Breast epithelium (tissue), 4 donors: ENCODE data around the gene ZNF496. TPM values are rescaled to one million over a fixed set of nuclear protein-coding genes. Genes with fewer than 3 reads are reported as not detected.
"Not testable (repeated sequence)": the region's sequence is repeated elsewhere in the genome, so short reads cannot be mapped to it uniquely, and the experiment has no call there.

ENCODE experiments used
- DNase-seq, 2 donors: peaks; one replicate each; pipeline ENCODE4 v3.0.0-alpha.2; 2019; ENCODE audit warnings: low spot score in 2 of 2
- H3K27ac ChIP-seq, 2 donors: fragments of 200-600 bp; sonication (generic) in 1 of 2; one replicate each; pipeline ENCODE4 v1.5.1; 2016 to 2019; ENCODE audit warnings: mild to moderate bottlenecking in 1 of 2
- H3K27me3 ChIP-seq, 2 donors: fragments of 200-600 bp; sonication (generic) in 1 of 2; one replicate each; pipeline versions ENCODE4 v1.5.1 to v1.6.0; 2017 to 2019; ENCODE audit warnings: control low read depth in 1 of 2, mild to moderate bottlenecking in 1 of 2
- H3K36me3 ChIP-seq: fragments of 200-600 bp; one replicate; pipeline ENCODE4 v1.5.1; 2019
- H3K4me1 ChIP-seq, 2 donors: fragments of 200-600 bp; sonication (generic); one replicate each; pipeline ENCODE4 v1.5.1; 2016 to 2019; ENCODE audit warnings: control low read depth in 1 of 2
- H3K4me3 ChIP-seq, 3 donors: fragments of 200-600 bp; sonication (generic); 1 replicate in 2 of 3; 2 replicates in 1 of 3; pipeline ENCODE4 v1.5.1; 2016 to 2019; ENCODE audit warnings: mild to moderate bottlenecking in 3 of 3, moderate library complexity in 2 of 3
- H3K9me3 ChIP-seq, 2 donors: fragments of 200-600 bp; sonication (generic) in 1 of 2; one replicate each; pipeline ENCODE4 v1.5.1; 2016 to 2019; ENCODE audit warnings: control low read depth in 1 of 2
- POLR2A ChIP-seq: fragments of 450-650 bp; IDR thresholded peaks from one replicate; pipeline ENCODE4 v1.6.1; 2016; ENCODE audit warnings: antibody characterized with exemption, mild to moderate bottlenecking, moderate library complexity
- POLR2AphosphoS5 ChIP-seq, 3 donors: sonication (generic); formaldehyde crosslinking; IDR thresholded peaks; one replicate each; pipeline ENCODE4 v1.6.1; 2017; ENCODE audit warnings: antibody characterized with exemption in 3 of 3
- intact Hi-C: fragments of 100-400 bp; cut with DNase I; formaldehyde crosslinking; loops from one replicate; pipeline ENCODE4 v1.15.1; 2023; ENCODE audit warnings: low total_unique reads
- total RNA-seq, 3 donors: library from RNA; depleted of rRNA; stranded (reverse); fragments of >200 nt; gene quantifications; one replicate each; pipeline ENCODE4 v1.1.0, GENCODE V29; 2016
- TF ChIP-seq, protein P1 (sequence below), 3 donors: fragments of 450-650 bp; IDR thresholded peaks; one replicate each; pipeline ENCODE4 v1.5.1; 2016 to 2017; ENCODE audit warnings: antibody characterized with exemption in 3 of 3, mild to moderate bottlenecking in 3 of 3, moderate library complexity in 3 of 3

Gene ZNF496
- total RNA-seq, 3 donors from 2014 or later = 29.4 to 39.4 (median 31.1) TPM

DNA sequence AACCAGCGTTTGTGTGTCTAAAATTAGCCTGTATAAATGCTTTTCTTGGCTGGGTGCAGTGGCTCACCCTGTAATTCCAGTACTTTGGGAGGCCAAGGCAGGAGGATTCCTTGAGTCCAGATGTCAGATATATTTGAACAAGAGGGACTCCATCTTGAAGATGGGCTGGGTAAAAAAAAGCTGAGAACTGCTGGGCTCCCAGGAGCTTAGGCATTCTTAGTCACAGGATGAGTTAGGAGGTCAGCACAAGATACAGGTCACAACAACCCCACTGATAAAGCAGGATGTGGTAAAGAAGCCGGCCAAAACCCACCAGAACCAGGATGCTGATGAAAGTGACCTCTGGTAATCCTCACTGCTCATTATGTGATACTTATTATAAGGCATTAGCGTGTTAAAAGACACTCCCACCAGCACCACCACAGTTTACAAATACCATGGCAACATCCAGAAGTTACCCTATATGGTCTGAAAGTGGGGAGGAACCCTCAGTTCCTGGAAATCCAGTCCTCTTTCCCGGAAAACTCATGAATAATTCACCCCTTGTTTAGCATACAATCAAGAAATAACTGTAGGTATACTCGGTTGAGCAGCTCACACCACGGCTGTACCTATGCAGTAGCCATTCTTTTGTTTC, 36.2 kb upstream of the ZNF496 start:
- intact Hi-C loops = no loop called here
- Histone ChIP-seq H3K27ac (no peak overlapping the region), H3K9me3 (peaks cover 0 to 7% of the 10 kb centered on the region in 2 donors), H3K36me3 (no peaks in the 10 kb centered on the region), H3K4me3 (no peak overlapping the region), H3K27me3 (no peaks in the 10 kb centered on the region), H3K4me1 (no peaks in the 10 kb centered on the region)
- no peak for DNase-seq
- TF ChIP-seq, protein P1, sequence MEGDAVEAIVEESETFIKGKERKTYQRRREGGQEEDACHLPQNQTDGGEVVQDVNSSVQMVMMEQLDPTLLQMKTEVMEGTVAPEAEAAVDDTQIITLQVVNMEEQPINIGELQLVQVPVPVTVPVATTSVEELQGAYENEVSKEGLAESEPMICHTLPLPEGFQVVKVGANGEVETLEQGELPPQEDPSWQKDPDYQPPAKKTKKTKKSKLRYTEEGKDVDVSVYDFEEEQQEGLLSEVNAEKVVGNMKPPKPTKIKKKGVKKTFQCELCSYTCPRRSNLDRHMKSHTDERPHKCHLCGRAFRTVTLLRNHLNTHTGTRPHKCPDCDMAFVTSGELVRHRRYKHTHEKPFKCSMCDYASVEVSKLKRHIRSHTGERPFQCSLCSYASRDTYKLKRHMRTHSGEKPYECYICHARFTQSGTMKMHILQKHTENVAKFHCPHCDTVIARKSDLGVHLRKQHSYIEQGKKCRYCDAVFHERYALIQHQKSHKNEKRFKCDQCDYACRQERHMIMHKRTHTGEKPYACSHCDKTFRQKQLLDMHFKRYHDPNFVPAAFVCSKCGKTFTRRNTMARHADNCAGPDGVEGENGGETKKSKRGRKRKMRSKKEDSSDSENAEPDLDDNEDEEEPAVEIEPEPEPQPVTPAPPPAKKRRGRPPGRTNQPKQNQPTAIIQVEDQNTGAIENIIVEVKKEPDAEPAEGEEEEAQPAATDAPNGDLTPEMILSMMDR (IDR thresholded peaks at IDR 0.05) = no peak
- TF ChIP-seq POLR2AphosphoS5 (IDR thresholded peaks at IDR 0.05) (no peak), POLR2A (no peak)

DNA sequence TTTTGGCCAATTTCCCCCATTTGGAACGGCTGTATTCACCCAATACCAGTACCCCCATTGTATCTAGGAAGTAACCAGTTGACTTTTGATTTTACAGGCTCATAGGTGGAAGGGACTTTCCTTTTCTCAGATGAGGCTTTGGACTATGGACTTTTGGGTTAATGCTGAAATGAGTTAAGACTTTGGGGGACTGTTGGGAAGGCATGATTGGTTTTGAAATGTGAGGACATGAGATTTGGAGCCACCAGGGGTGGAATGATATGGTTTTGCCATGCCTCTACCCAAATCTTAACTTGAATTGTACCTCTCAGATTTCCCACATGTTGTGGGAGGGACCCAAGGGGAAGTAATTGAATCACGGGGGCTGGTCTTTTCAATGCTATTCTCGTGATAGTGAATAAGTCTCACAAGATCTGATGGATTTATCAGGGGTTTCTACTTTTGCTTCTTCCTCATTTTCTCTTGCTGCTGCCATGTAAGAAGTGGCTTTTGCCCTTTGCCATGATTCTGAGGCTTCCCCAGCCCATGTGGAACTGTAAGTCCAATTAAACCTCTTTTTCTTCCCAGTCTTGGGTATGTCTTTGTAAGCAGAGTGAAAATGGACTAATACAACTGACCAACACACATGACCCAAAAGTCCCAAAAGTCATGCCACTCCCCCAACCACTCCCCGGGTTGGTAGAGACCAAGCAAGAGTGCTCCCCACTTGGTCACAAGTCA, 35.4 kb upstream of the ZNF496 start:
- Histone ChIP-seq H3K4me3 (no peak overlapping the region), H3K4me1 (no peaks in the 10 kb centered on the region), H3K36me3 (no peaks in the 10 kb centered on the region), H3K27me3 (no peaks in the 10 kb centered on the region), H3K27ac (no peak overlapping the region), H3K9me3 (peaks cover 0 to 7% of the 10 kb centered on the region in 2 donors)
- no peak for TF ChIP-seq POLR2A
- TF ChIP-seq POLR2AphosphoS5 (IDR thresholded peaks at IDR 0.05) = no peak
- TF ChIP-seq, protein P1 (IDR thresholded peaks at IDR 0.05) = no peak
- intact Hi-C loops = no loop called here
- DNase-seq = no peak

DNA sequence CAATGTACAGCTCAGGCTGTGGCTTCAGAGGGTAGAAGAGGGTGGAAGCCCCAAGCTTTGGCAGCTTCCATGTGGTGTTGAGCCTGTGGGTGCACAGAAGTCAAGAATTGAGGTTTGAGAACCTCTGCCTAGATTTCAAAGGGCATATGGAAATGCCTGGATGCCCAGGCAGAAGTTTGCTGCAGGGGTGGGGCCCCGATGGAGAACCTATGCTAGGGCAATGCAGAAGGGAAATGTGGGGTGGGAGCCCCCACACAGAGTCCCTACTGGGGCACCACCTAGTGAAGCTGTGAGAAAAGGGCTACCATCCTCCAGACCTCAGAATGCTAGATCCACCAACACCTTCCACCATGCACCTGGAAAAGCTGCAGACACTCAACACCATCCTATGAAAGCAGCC, 34.7 kb upstream of the ZNF496 start:
- intact Hi-C loops, H3K27me3 ChIP-seq, DNase-seq: not testable (repeated sequence)

DNA sequence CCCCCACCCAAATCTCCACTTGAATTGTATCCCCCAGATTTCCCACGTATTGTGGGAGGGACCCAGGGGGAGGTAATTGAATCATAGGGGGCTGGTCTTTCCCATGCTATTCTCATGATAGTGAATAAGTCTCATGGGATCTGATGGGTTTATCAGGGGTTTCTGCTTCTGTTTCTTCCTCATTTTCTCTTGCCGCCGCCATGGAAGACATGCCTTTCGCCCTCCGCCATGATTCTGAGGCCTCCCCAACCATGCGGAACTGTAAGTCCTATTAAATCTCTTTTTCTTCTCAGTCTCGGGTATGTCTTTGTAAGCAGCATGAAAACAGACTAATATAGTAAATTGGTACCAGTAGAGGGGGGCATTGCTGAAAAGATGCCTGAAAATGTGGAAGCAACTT, 33.4 kb upstream of the ZNF496 start:
- DNase-seq = no peak
- Histone ChIP-seq H3K36me3 (no peaks in the 10 kb centered on the region), H3K9me3 (peaks cover 0 to 7% of the 10 kb centered on the region in 2 donors), H3K27me3 (no peaks in the 10 kb centered on the region), H3K4me1 (no peaks in the 10 kb centered on the region), H3K4me3 (no peak overlapping the region), H3K27ac (no peak overlapping the region)
- TF ChIP-seq, protein P1 (IDR thresholded peaks at IDR 0.05) = no peak
- TF ChIP-seq POLR2AphosphoS5 (IDR thresholded peaks at IDR 0.05) (no peak), POLR2A (no peak)
- intact Hi-C loops = no loop called here

More for the DNA sequence above, 34.7 kb upstream of the ZNF496 start:
- not testable (repeated sequence) for H3K4me3 ChIP-seq, H3K4me1 ChIP-seq, H3K9me3 ChIP-seq, H3K27ac ChIP-seq, H3K36me3 ChIP-seq

DNA sequence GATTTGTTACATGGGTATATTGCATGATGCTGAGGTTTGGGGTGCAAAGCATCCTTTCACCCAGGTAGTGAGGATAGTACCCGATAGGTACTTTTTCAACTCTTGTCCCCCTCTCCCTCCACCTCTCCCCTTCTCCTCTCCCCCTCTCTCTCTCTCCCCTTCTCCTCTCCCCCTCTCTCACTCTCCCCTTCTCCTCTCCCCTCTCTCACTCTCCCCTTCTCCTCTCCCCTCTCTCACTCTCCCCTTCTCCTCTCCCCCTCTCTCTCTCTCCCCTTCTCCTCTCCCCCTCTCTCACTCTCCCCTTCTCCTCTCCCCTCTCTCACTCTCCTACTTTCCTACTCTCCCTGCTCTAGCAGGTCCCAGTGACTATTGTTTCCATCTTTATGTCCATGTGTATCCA, 31.3 kb upstream of the ZNF496 start:
- H3K27me3 ChIP-seq, DNase-seq, H3K27ac ChIP-seq, H3K9me3 ChIP-seq, H3K4me3 ChIP-seq, H3K4me1 ChIP-seq, intact Hi-C loops, H3K36me3 ChIP-seq: not testable (repeated sequence)

DNA sequence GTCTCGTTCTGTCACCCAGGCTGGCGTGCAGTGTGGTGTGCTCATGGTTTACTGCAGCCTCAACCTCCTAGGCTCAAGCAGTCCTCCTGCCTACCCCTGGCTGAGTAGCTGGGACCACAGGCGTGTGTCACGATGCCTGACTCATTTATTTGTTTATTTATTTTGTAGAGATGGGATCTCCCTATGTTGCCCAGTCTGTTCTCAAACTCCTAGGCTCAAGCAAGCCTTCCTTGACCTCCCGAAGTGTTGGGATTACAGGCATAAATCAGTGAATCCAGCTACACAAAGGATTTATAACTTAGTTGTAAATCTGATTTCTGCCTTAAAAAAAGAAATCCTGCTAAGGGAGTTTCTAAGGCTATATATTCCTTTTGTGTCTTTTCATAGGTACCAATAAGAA, 30.5 kb upstream of the ZNF496 start:
- intact Hi-C loops = no loop called here
- no peaks in the 10 kb centered on the region for H3K4me1 ChIP-seq
- no peak for DNase-seq
- no peaks in the 10 kb centered on the region for H3K36me3 ChIP-seq
- no peak overlapping the region for H3K4me3 ChIP-seq
- H3K9me3 ChIP-seq = peaks cover 0 to 7% of the 10 kb centered on the region in 2 donors
- H3K27me3 ChIP-seq = no peaks in the 10 kb centered on the region
- H3K27ac ChIP-seq = no peak overlapping the region
- no peak for TF ChIP-seq POLR2AphosphoS5 (IDR thresholded peaks at IDR 0.05)
- TF ChIP-seq POLR2A = no peak
- TF ChIP-seq, protein P1 (IDR thresholded peaks at IDR 0.05) = no peak
